GM21367 (cell line): ENCODE results near the gene PDE4B.

Source experiments
- ATAC-seq: cut with Tn5 transposase; IDR thresholded peaks from one replicate; pipeline ENCODE4 v1.9.1; 2021; ENCODE audit not compliant: unreplicated experiment

PDE4B gene

GRCh38 chr1:65792669-65793358 lies at the start of gene PDE4B:
Gene PDE4B (plus strand): TSS chr1:65792895.
- no peak for ATAC-seq

- no peak for ATAC-seq
These were observed 48.0 kb upstream of the PDE4B start for GRCh38 chr1:65744731-65745130.

- no peak for ATAC-seq
These were observed 40.7 kb upstream of the PDE4B start for GRCh38 chr1:65751961-65752360.

- no peak for ATAC-seq
These were observed 36.1 kb upstream of the PDE4B start for GRCh38 chr1:65756616-65757015.

GRCh38 chr1:65757531-65757930 lies 35.2 kb upstream of the PDE4B start:
- no peak for ATAC-seq

- no peak for ATAC-seq
These were observed 34.6 kb upstream of the PDE4B start for GRCh38 chr1:65758128-65758527.

GRCh38 chr1:65759516-65759915 lies 33.2 kb upstream of the PDE4B start:
- no peak for ATAC-seq

- no peak for ATAC-seq
These were observed 30.4 kb upstream of the PDE4B start for GRCh38 chr1:65762081-65762862.

- no peak for ATAC-seq
These were observed 28.6 kb upstream of the PDE4B start for GRCh38 chr1:65764052-65764451.

GRCh38 chr1:65765631-65766030 lies 27.1 kb upstream of the PDE4B start:
- no peak for ATAC-seq

- ATAC-seq: no peak
These were observed 23.1 kb upstream of the PDE4B start for GRCh38 chr1:65769636-65770035.

- ATAC-seq: no peak
These were observed 20.1 kb upstream of the PDE4B start for GRCh38 chr1:65772607-65773006.

GRCh38 chr1:65773391-65774123 lies 19.1 kb upstream of the PDE4B start:
- no peak for ATAC-seq

GRCh38 chr1:65788762-65789161 lies 3.9 kb upstream of the PDE4B start:
- ATAC-seq: no peak

GRCh38 chr1:65791396-65791795 lies 1.3 kb upstream of the PDE4B start:
- ATAC-seq: no peak

- no peak for ATAC-seq
These were observed 660 bp upstream of the PDE4B start for GRCh38 chr1:65791801-65792668.

GRCh38 chr1:65793359-65793732 lies 651 bp downstream of the PDE4B start:
- ATAC-seq: no peak

GRCh38 chr1:65795311-65795710 lies 2.6 kb downstream of the PDE4B start:
- no peak for ATAC-seq

- no peak for ATAC-seq
These were observed 6.9 kb downstream of the PDE4B start for GRCh38 chr1:65799601-65800000.

GRCh38 chr1:65804584-65804983 lies 11.9 kb downstream of the PDE4B start:
- no peak for ATAC-seq

- ATAC-seq: peak; percentile 99
These were observed 19.4 kb downstream of the PDE4B start for GRCh38 chr1:65812065-65812464.
